ENCODE data around the gene LMAN2.

Gene LMAN2

GRCh38 chr5:177304392-177305119, 46.9 kb downstream of the LMAN2 start:
- H3K14ac ChIP-seq (ENCODE audit: low read length in 2 of 2): no peak overlapping the region
- no peak overlapping the region for H3K18ac ChIP-seq (ENCODE audit: low read depth in 1 of 2, low read length in 2 of 2)
- H3K79me1 ChIP-seq (replicated peaks; ENCODE audit: low read length, poor library complexity, severe bottlenecking): peaks cover 24% of the 10 kb centered on the region
- H3K4ac ChIP-seq (ENCODE audit: low read depth in 1 of 2, low read length in 2 of 2): peak overlapping the region in 1 of 2 experiments; percentile 27
- no peak overlapping the region for H2BK12ac ChIP-seq (ENCODE audit: low read length in 2 of 2)
- no peak overlapping the region for H3K23ac ChIP-seq (ENCODE audit: low read length in 2 of 2)
- H2AK5ac ChIP-seq (ENCODE audit: low read length, severe bottlenecking): no peak overlapping the region
- H3K4me1 ChIP-seq (ENCODE audit: control insufficient read depth, insufficient read depth, low read depth, low read length): peaks cover 24% of the 10 kb centered on the region
- peak overlapping the region; percentile 98 for H3K9ac ChIP-seq (ENCODE audit: low read length)
- H3K9me3 ChIP-seq (ENCODE audit: control insufficient read depth, low read length): no peaks in the 10 kb centered on the region
- H3K27me3 ChIP-seq (ENCODE audit: control insufficient read depth in 1 of 2, insufficient read depth in 1 of 2, low read length in 2 of 2): no peaks in the 10 kb centered on the region
- H2BK120ac ChIP-seq (ENCODE audit: low read depth, low read length): no peak overlapping the region
- peak overlapping the region; percentile 81 to 98 for H3K4me3 ChIP-seq (ENCODE audit: insufficient read depth in 1 of 2, low read depth in 1 of 2, low read length in 2 of 2)
- DNase-seq: peak; percentile 47
- 33% methylated on average over 13 of the region's 19 CpGs for WGBS
- H4K91ac ChIP-seq (ENCODE audit: low read length): no peak overlapping the region
- no peak overlapping the region for H2BK5ac ChIP-seq (ENCODE audit: low read depth, low read length, poor library complexity, severe bottlenecking)
- H3K27ac ChIP-seq (ENCODE audit: low read length, poor library complexity, severe bottlenecking): peak overlapping the region; percentile 35
- H3K36me3 ChIP-seq (ENCODE audit: control insufficient read depth in 1 of 2, insufficient read depth in 2 of 2, low read depth in 1 of 2, low read length in 2 of 2): peaks cover 49 to 52% of the 10 kb centered on the region in 2 experiments
- H3K4me2 ChIP-seq (ENCODE audit: low read length, poor library complexity, severe bottlenecking): peak overlapping the region; percentile 88
- no peak overlapping the region for H2BK15ac ChIP-seq (ENCODE audit: low read depth, poor library complexity, severe bottlenecking)
- no peak overlapping the region for H2AFZ ChIP-seq (ENCODE audit: low read depth, low read length)
- H4K8ac ChIP-seq (ENCODE audit: low read length): no peak overlapping the region

GRCh38 chr5:177303925-177304391, 47.5 kb downstream of the LMAN2 start:
- H4K91ac ChIP-seq (ENCODE audit: low read length): peak overlapping the region; percentile 56

GRCh38 chr5:177303121-177303924, 48.1 kb downstream of the LMAN2 start, which contains the start of the genes PRELID1 and RAB24:
Gene PRELID1, plus strand, starts transcription at chr5:177303799. Its CDS starts 187 bp downstream, at chr5:177303986.
Gene RAB24, minus strand, starts transcription at chr5:177303719. Its CDS starts 431 bp downstream, at chr5:177303288.
- peak within 1 kb of the TSS; percentile 65 for H2AFZ ChIP-seq (ENCODE audit: low read depth, low read length)
- no peaks in the 10 kb centered on the region for H3K27me3 ChIP-seq (ENCODE audit: control insufficient read depth in 1 of 2, insufficient read depth in 1 of 2, low read length in 2 of 2)
- peak; percentile 88 for DNase-seq
- H3K14ac ChIP-seq (ENCODE audit: low read length in 2 of 2): peak within 1 kb of the TSS in 1 of 2 experiments; percentile 97
- peak within 1 kb of the TSS; percentile 93 for H4K91ac ChIP-seq (ENCODE audit: low read length)
- H3K36me3 ChIP-seq (ENCODE audit: control insufficient read depth in 1 of 2, insufficient read depth in 2 of 2, low read depth in 1 of 2, low read length in 2 of 2): peaks cover 40 to 64% of the 10 kb centered on the region in 2 experiments
- under 1% methylated on average over 98 of the region's 100 CpGs for WGBS
- peaks cover 23% of the 10 kb centered on the region for H3K4me1 ChIP-seq (ENCODE audit: control insufficient read depth, insufficient read depth, low read depth, low read length)
- no peak within 1 kb of the TSS for H2BK15ac ChIP-seq (ENCODE audit: low read depth, poor library complexity, severe bottlenecking)
- H3K4me2 ChIP-seq (ENCODE audit: low read length, poor library complexity, severe bottlenecking): peak within 1 kb of the TSS; percentile 88
- peak within 1 kb of the TSS in 1 of 2 experiments; percentile 78 for H3K23ac ChIP-seq (ENCODE audit: low read length in 2 of 2)
- H2BK5ac ChIP-seq (ENCODE audit: low read depth, low read length, poor library complexity, severe bottlenecking): peak within 1 kb of the TSS; percentile 11
- peak within 1 kb of the TSS; percentile 21 for H2BK120ac ChIP-seq (ENCODE audit: low read depth, low read length)
- H3K9me3 ChIP-seq (ENCODE audit: control insufficient read depth, low read length): no peaks in the 10 kb centered on the region
- H3K9ac ChIP-seq (ENCODE audit: low read length): peak within 1 kb of the TSS; percentile 98
- peaks cover 19% of the 10 kb centered on the region for H3K79me1 ChIP-seq (replicated peaks; ENCODE audit: low read length, poor library complexity, severe bottlenecking)
- peak within 1 kb of the TSS; percentile 35 for H3K27ac ChIP-seq (ENCODE audit: low read length, poor library complexity, severe bottlenecking)
- peak within 1 kb of the TSS; percentile 86 for H3K18ac ChIP-seq (ENCODE audit: low read depth in 1 of 2, low read length in 2 of 2)
- peak within 1 kb of the TSS; percentile 81 to 98 for H3K4me3 ChIP-seq (ENCODE audit: insufficient read depth in 1 of 2, low read depth in 1 of 2, low read length in 2 of 2)
- H3K4ac ChIP-seq (ENCODE audit: low read depth in 1 of 2, low read length in 2 of 2): peak within 1 kb of the TSS; percentile 57 to 89
- H4K8ac ChIP-seq (ENCODE audit: low read length): peak within 1 kb of the TSS; percentile 76
- no peak within 1 kb of the TSS for H2AK5ac ChIP-seq (ENCODE audit: low read length, severe bottlenecking)
- H2BK12ac ChIP-seq (ENCODE audit: low read length in 2 of 2): peak within 1 kb of the TSS; percentile 12 to 59

More at GRCh38 chr5:177303925-177304391, 47.5 kb downstream of the LMAN2 start:
- peak overlapping the region; percentile 18 to 58 for H3K18ac ChIP-seq (ENCODE audit: low read depth in 1 of 2, low read length in 2 of 2)
- under 1% methylated on average over 25 of the region's 25 CpGs for WGBS
- peak overlapping the region; percentile 98 for H3K9ac ChIP-seq (ENCODE audit: low read length)
- no peak overlapping the region for H2BK15ac ChIP-seq (ENCODE audit: low read depth, poor library complexity, severe bottlenecking)
- peak overlapping the region; percentile 33 for H2AFZ ChIP-seq (ENCODE audit: low read depth, low read length)
- H3K9me3 ChIP-seq (ENCODE audit: control insufficient read depth, low read length): no peaks in the 10 kb centered on the region
- peak overlapping the region; percentile 35 for H3K27ac ChIP-seq (ENCODE audit: low read length, poor library complexity, severe bottlenecking)
- H3K4me3 ChIP-seq (ENCODE audit: insufficient read depth in 1 of 2, low read depth in 1 of 2, low read length in 2 of 2): peak overlapping the region; percentile 81 to 98
- no peak overlapping the region for H2AK5ac ChIP-seq (ENCODE audit: low read length, severe bottlenecking)
- peaks cover 23% of the 10 kb centered on the region for H3K4me1 ChIP-seq (ENCODE audit: control insufficient read depth, insufficient read depth, low read depth, low read length)
- peak overlapping the region; percentile 88 for H3K4me2 ChIP-seq (ENCODE audit: low read length, poor library complexity, severe bottlenecking)
- no peaks in the 10 kb centered on the region for H3K27me3 ChIP-seq (ENCODE audit: control insufficient read depth in 1 of 2, insufficient read depth in 1 of 2, low read length in 2 of 2)
- H2BK120ac ChIP-seq (ENCODE audit: low read depth, low read length): no peak overlapping the region
- H3K4ac ChIP-seq (ENCODE audit: low read depth in 1 of 2, low read length in 2 of 2): peak overlapping the region in 1 of 2 experiments; percentile 27
- peaks cover 23% of the 10 kb centered on the region for H3K79me1 ChIP-seq (replicated peaks; ENCODE audit: low read length, poor library complexity, severe bottlenecking)
- peak overlapping the region in 1 of 2 experiments; percentile 12 for H2BK12ac ChIP-seq (ENCODE audit: low read length in 2 of 2)
- H3K23ac ChIP-seq (ENCODE audit: low read length in 2 of 2): peak overlapping the region in 1 of 2 experiments; percentile 78
- peaks cover 44 to 58% of the 10 kb centered on the region in 2 experiments for H3K36me3 ChIP-seq (ENCODE audit: control insufficient read depth in 1 of 2, insufficient read depth in 2 of 2, low read depth in 1 of 2, low read length in 2 of 2)
- DNase-seq: peak; percentile 34
- H2BK5ac ChIP-seq (ENCODE audit: low read depth, low read length, poor library complexity, severe bottlenecking): no peak overlapping the region
- peak overlapping the region; percentile 76 for H4K8ac ChIP-seq (ENCODE audit: low read length)
- H3K14ac ChIP-seq (ENCODE audit: low read length in 2 of 2): peak overlapping the region in 1 of 2 experiments; percentile 79
